Measurements from ENCODE around the gene KDM4C. TPM values are rescaled to one million over a fixed set of nuclear protein-coding genes. Genes with fewer than 3 reads are reported as not detected.

KDM4C gene
- total and polyA plus RNA-seq, 2 of the 13 experiments (the other 11 are each of a cell fraction or from before 2014, with no cell fraction given), result 19.4 to 23.6 TPM

- TF ChIP-seq ZXDC (CRISPR knock-in tag; IDR thresholded peaks at IDR 0.05), result no peak
- no peak for TF ChIP-seq NR2C2 (CRISPR knock-in tag; IDR thresholded peaks at IDR 0.05; ENCODE audit: borderline replicate concordance)
- no peak for TF ChIP-seq BRF2 (CRISPR knock-in tag; IDR thresholded peaks at IDR 0.05)
These were observed 204.2 kb downstream of the KDM4C start (continued) for GRCh38 chr9:6961845-6962522.

- Histone ChIP-seq H3K36me3 (replicated peaks in 1 of 2; ENCODE audit: control insufficient read depth in 1 of 2, insufficient read depth in 2 of 2, low read length in 2 of 2) (peaks cover 2 to 6% of the 10 kb centered on the region in 2 experiments; a peak in 3 of 5 replicates), H3K79me2 (ENCODE audit: insufficient read depth, low read length) (no peaks in the 10 kb centered on the region), H3K27ac (ENCODE audit: extremely low read length, insufficient read depth, low read length) (no peak overlapping the region), H3K9me3 (ENCODE audit: low read length) (no peaks in the 10 kb centered on the region), H3K27me3 (ENCODE audit: control insufficient read depth in 1 of 2, insufficient read depth in 2 of 2, low read length in 2 of 2) (no peaks in the 10 kb centered on the region), H3K4me1 (ENCODE audit: insufficient read depth, low read length) (peaks cover 13% of the 10 kb centered on the region), H2AFZ (ENCODE audit: low read length) (no peak overlapping the region), H4K20me1 (ENCODE audit: insufficient read depth, low read length) (no peaks in the 10 kb centered on the region), H3K9ac (ENCODE audit: insufficient read depth, low read depth, low read length) (no peak overlapping the region), H3K4me2 (ENCODE audit: low read depth, low read length) (no peak overlapping the region), H3K4me3 (replicated peaks in 1 of 3; ENCODE audit: insufficient read depth in 1 of 3, low read depth in 2 of 3, low read length in 3 of 3) (no peak overlapping the region)
- 100% methylated on average over 1 of the region's 1 CpG for WGBS (ENCODE audit: low lambda C conversion rate)
- DNase-seq (ENCODE audit: low spot score), result no peak
- no peak for TF ChIP-seq KAT8 (CRISPR knock-in tag; IDR thresholded peaks at IDR 0.05)
- no peak for TF ChIP-seq ZNF18 (CRISPR knock-in tag; IDR thresholded peaks at IDR 0.05; ENCODE audit: insufficient replicate concordance)
- TF ChIP-seq SP4 (CRISPR knock-in tag; IDR thresholded peaks at IDR 0.05), result no peak
- ChIA-PET POLR2A (no interaction called here), CTCF (ENCODE audit: low intra/inter-chr PET ratio, low total read pairs) (no interaction called here)
- intact Hi-C loops (cut with micrococcal nuclease; ENCODE audit: unreplicated experiment) (no loop called here), in situ Hi-C loops (cut with HindIII; ENCODE audit: extremely low pct_ligation_motif_present, low pct_unique_long_range_greater_than_20kb) (no loop called here)
- FAIRE-seq, result no peak
- no peak for ATAC-seq
- BruUV-seq (replicated peaks), result no TSS peak
These were observed 207.8 kb downstream of the KDM4C start for GRCh38 chr9:6965566-6965965.
